HEK293 (cell line): ENCODE measurements around the gene PCDHGB3.

ENCODE experiments used
- PATZ1 ChIP-seq: fragments of 450-650 bp; formaldehyde crosslinking; IDR thresholded peaks from 2 replicates; pipeline ENCODE4 v1.5.1; 2016; ENCODE audit warnings: missing biosample characterization, missing genetic modification characterization
- ZNF660 ChIP-seq: fragments of 450-650 bp; IDR thresholded peaks from 2 replicates; pipeline ENCODE4 v1.5.1; 2018; ENCODE audit warnings: missing biosample characterization, mild to moderate bottlenecking, missing genetic modification characterization

DNA sequence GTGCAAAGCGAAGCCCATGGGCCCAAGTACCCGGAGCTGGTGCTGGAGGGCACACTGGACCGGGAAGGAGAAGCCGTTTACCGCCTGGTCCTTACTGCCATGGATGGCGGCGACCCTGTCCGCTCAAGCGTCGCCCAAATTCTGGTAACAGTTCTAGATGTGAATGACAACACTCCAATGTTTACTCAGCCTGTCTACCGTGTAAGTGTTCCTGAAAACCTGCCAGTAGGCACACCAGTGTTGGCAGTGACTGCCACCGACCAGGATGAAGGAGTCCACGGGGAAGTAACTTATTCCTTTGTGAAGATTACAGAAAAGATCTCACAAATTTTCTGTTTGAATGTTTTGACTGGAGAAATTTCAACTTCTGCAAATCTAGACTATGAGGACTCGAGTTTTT lies 4.6 kb downstream of the PCDHGB3 start:
- TF ChIP-seq ZNF660 (tag by site-specific recombination) (no peak), PATZ1 (tag by site-specific recombination) (no peak)
